Testis (tissue), 3 donors: ENCODE measurements around the gene NRP1. TPM values are rescaled to one million over a fixed set of nuclear protein-coding genes. Genes with fewer than 3 reads are reported as not detected.
"Not testable (repeated sequence)": the region's sequence is repeated elsewhere in the genome, so short reads cannot be mapped to it uniquely, and the experiment has no call there.

Experiments
- DNase-seq: peaks from one replicate; pipeline ENCODE4 v3.0.0-alpha.2; 2019
- H3K27ac ChIP-seq, 2 donors: fragments of 200-600 bp; sonication (generic); one replicate each; pipeline ENCODE4 v1.5.1; 2019
- H3K27me3 ChIP-seq: fragments of 200-600 bp; sonication (generic); one replicate; pipeline ENCODE4 v1.5.1; 2019
- H3K36me3 ChIP-seq: fragments of 200-600 bp; sonication (generic); one replicate; pipeline ENCODE4 v1.5.1; 2017; ENCODE audit warnings: low read depth; ENCODE audit errors: missing control alignments
- H3K4me1 ChIP-seq: fragments of 200-600 bp; sonication (generic); one replicate; pipeline ENCODE4 v1.5.1; 2019
- H3K4me3 ChIP-seq, 2 donors: fragments of 200-600 bp; sonication (generic); one replicate each; pipeline ENCODE4 v1.5.1; 2017 to 2019
- H3K9me3 ChIP-seq: fragments of 200-600 bp; sonication (generic); one replicate; pipeline ENCODE4 v1.5.1; 2017
- CTCF ChIP-seq, 3 experiments: fragments of 450-650 bp in 2 of 3; fragments of 200-600 bp in 1 of 3; sonication (generic) in 1 of 3; IDR thresholded peaks; one replicate each; pipeline ENCODE4 v1.5.1; 2016 to 2019; ENCODE audit warnings: antibody characterized with exemption in 3 of 3, mild to moderate bottlenecking in 2 of 3, moderate library complexity in 1 of 3
- POLR2A ChIP-seq: fragments of 450-650 bp; IDR thresholded peaks from one replicate; pipeline ENCODE4 v1.6.1; 2017; ENCODE audit warnings: antibody characterized with exemption, mild to moderate bottlenecking, moderate library complexity
- WGBS, 2 donors: methylation state at CpG; one replicate each; pipeline ENCODE4 v1.1.5; 2018; 5-methylcytosine and 5-hydroxymethylcytosine counted together
- intact Hi-C: fragments of 100-400 bp; cut with DNase I; formaldehyde crosslinking; loops from one replicate; pipeline ENCODE4 v1.15.1; 2023; ENCODE audit warnings: low total_unique reads
- polyA plus RNA-seq: library from polyadenylated mRNA; stranded (reverse); fragments of 350-450 nt; fragmentation: Illumina TruSeq; extraction: RNeasy Lipid Tissue Mini Kit (QIAGEN cat#74804); gene quantifications from one replicate; pipeline ENCODE4 v1.2.3, GENCODE V29; 2014; ENCODE audit warnings: low read depth, low replicate concordance; ENCODE audit not compliant: insufficient read depth
- total RNA-seq, 2 donors: library from RNA; depleted of rRNA; stranded (reverse); fragments of >200 nt; gene quantifications; one replicate each; pipeline ENCODE4 v1.2.3, GENCODE V29; 2016

Gene NRP1
- total and polyA plus RNA-seq, 3 donors from 2014 or later = 15.9 to 23.8 (median 17.1) TPM

- peak overlapping the region; percentile 14 to 19 for H3K27ac ChIP-seq
- H3K4me3 ChIP-seq = no peak overlapping the region
- H3K4me1 ChIP-seq = peaks cover 33% of the 10 kb centered on the region
- H3K9me3 ChIP-seq = no peaks in the 10 kb centered on the region
- intact Hi-C loops = no loop called here
- no peak for DNase-seq
- 70 to 72% methylated on average over 2 of the region's 2 CpGs for WGBS, 2 donors
- TF ChIP-seq POLR2A (no peak), CTCF (IDR thresholded peaks at IDR 0.05) (no peak)
- H3K27me3 ChIP-seq = no peaks in the 10 kb centered on the region
- H3K36me3 ChIP-seq = no peaks in the 10 kb centered on the region
Observed at GRCh38 chr10:33302208-33302829, 32.1 kb downstream of the NRP1 start.

- TF ChIP-seq POLR2A (no peak), CTCF (IDR thresholded peaks at IDR 0.05) (no peak)
- 62 to 66% methylated on average over 9 of the region's 9 CpGs for WGBS, 2 donors
- Histone ChIP-seq H3K36me3 (no peaks in the 10 kb centered on the region), H3K9me3 (no peaks in the 10 kb centered on the region), H3K27me3 (no peaks in the 10 kb centered on the region), H3K4me1 (peaks cover 33% of the 10 kb centered on the region), H3K27ac (peak overlapping the region; percentile 14 to 19), H3K4me3 (no peak overlapping the region)
- no peak for DNase-seq
- intact Hi-C loops = no loop called here
Observed at GRCh38 chr10:33301097-33301789, 33.2 kb downstream of the NRP1 start.

- H3K4me1 ChIP-seq = peaks cover 30% of the 10 kb centered on the region
- H3K27me3 ChIP-seq, H3K36me3 ChIP-seq, H3K27ac ChIP-seq, DNase-seq, H3K4me3 ChIP-seq, intact Hi-C loops, H3K9me3 ChIP-seq: not testable (repeated sequence)
- 82 to 87% methylated on average over 3 of the region's 3 CpGs for WGBS, 2 donors
Observed at GRCh38 chr10:33300544-33300943, 33.9 kb downstream of the NRP1 start.

GRCh38 chr10:33298893-33299292 is 35.6 kb downstream of the NRP1 start:
- no peaks in the 10 kb centered on the region for H3K36me3 ChIP-seq
- H3K9me3 ChIP-seq = no peaks in the 10 kb centered on the region
- no peak for TF ChIP-seq CTCF (IDR thresholded peaks at IDR 0.05)
- TF ChIP-seq POLR2A = no peak
- 46% methylated on average over 2 of the region's 2 CpGs for WGBS, 2 donors
- no peaks in the 10 kb centered on the region for H3K27me3 ChIP-seq
- intact Hi-C loops = no loop called here
- peak overlapping the region in 1 of 2 donors; percentile 57 for H3K27ac ChIP-seq
- peaks cover 28% of the 10 kb centered on the region for H3K4me1 ChIP-seq
- no peak overlapping the region for H3K4me3 ChIP-seq
- DNase-seq = no peak

- Histone ChIP-seq H3K36me3 (no peaks in the 10 kb centered on the region), H3K4me1 (peaks cover 25% of the 10 kb centered on the region), H3K4me3 (no peak overlapping the region), H3K9me3 (no peaks in the 10 kb centered on the region), H3K27me3 (no peaks in the 10 kb centered on the region), H3K27ac (peak overlapping the region; percentile 53 to 57)
- no peak for DNase-seq
- WGBS, 2 donors = 63 to 66% methylated on average over 4 to 6 of the region's 6 CpGs
- intact Hi-C loops = no loop called here
- TF ChIP-seq POLR2A (no peak), CTCF (IDR thresholded peaks at IDR 0.05) (no peak)
Observed at GRCh38 chr10:33298110-33298509, 36.4 kb downstream of the NRP1 start.
